ENCODE measurements around the gene CD48.

DNA sequence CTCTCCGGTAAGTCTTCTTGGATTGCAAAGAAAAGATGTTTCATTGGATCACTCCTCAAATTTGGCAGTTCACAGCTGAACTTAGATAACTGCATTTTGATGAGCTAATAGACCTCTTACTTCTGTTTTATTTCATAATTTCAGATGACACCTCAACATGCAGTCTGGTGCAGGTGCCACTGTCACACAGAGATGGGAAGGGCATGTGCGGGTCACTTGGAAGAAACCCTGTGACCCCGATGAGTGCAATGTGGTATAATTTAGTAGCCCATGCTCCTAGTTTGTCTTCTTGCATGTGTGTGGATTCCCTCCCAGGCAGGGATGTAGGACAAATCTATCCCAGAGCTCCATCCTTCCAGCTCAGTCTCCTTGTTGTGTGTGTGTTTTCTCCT, 64.3 kb downstream of the CD48 start:
- TF ChIP-seq EZH2 (IDR thresholded peaks at IDR 0.05; ENCODE audit: low read length) = no peak
- TF ChIP-seq, protein P1, sequence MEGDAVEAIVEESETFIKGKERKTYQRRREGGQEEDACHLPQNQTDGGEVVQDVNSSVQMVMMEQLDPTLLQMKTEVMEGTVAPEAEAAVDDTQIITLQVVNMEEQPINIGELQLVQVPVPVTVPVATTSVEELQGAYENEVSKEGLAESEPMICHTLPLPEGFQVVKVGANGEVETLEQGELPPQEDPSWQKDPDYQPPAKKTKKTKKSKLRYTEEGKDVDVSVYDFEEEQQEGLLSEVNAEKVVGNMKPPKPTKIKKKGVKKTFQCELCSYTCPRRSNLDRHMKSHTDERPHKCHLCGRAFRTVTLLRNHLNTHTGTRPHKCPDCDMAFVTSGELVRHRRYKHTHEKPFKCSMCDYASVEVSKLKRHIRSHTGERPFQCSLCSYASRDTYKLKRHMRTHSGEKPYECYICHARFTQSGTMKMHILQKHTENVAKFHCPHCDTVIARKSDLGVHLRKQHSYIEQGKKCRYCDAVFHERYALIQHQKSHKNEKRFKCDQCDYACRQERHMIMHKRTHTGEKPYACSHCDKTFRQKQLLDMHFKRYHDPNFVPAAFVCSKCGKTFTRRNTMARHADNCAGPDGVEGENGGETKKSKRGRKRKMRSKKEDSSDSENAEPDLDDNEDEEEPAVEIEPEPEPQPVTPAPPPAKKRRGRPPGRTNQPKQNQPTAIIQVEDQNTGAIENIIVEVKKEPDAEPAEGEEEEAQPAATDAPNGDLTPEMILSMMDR (optimal IDR thresholded peaks at IDR 0.05 in 1 of 3, IDR thresholded peaks at IDR 0.05 in 1 of 3, conservative IDR thresholded peaks at IDR 0.05 in 1 of 3; ENCODE audit: extremely low read depth in 1 of 3, insufficient read depth in 2 of 3, low read length in 3 of 3) = no peak

Data from keratinocyte (primary cell).